ENCODE data around the gene PNO1. TPM values are rescaled to one million over a fixed set of nuclear protein-coding genes. Genes with fewer than 3 reads are reported as not detected.
"Not testable (repeated sequence)": the region's sequence is repeated elsewhere in the genome, so short reads cannot be mapped to it uniquely, and the experiment has no call there.

The PNO1 gene
- total and polyA plus RNA-seq, 10 of the 15 experiments (the other 5 are each of a cell fraction or from before 2014, with no cell fraction given), result 9.7 to 60.2 (median 30.3) TPM

DNA sequence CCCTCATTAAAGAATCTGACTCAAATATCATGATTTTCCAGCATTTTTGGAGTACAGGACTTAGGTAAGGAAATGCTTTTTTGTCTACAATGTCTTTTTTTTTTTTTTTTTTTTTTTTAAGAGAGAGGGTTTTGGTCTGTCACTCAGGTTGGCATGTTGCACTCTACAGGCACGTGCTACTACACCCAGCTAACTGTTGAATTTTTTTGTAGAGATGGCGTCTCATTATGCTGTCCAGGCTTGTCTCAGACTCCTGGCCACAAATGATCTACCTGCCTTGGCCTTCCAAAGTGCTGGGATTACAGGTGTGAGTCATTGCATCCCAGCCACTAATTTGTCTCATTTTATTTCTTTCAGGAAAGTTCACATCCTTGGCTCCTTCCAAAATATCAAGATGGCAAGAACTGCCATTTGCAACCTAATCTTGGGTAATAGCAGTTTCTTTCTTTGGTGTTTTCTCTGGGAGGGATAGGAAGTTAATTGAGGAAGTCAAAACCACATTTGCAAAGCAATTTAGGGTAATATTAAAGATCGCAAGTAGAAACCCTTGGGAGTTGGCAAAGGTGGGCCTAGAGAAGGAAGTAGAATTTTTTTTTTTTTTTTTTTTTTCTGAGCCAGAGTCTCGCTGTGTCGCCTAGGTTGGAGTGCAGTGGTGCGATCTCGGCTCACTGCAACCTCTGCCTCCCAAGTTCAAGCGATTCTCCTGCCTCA is 15.5 kb downstream of the PNO1 start:
- H3K36me3 ChIP-seq (ENCODE audit: control insufficient read depth in 2 of 2, insufficient read depth in 2 of 2, low read length in 1 of 2), result peaks cover 3 to 24% of the 10 kb centered on the region in 2 experiments
- ChIA-PET POLR2A (interaction anchor here (0.6 kb wide), 1 partner anchor 71 kb away, joined by 3 read pairs; no protein-coding TSS in a partner anchor), RAD21 (ENCODE audit: unreplicated experiment) (no interaction called here), SMC1A (ENCODE audit: uncharacterized antibody, unreplicated experiment) (no interaction called here), CTCF (interaction anchor here (1.9 kb wide), 1 partner anchor 12 kb away, joined by 6 read pairs; no protein-coding TSS in a partner anchor)
- 0 out of 3 replicates have a peak, but pooled peaks have one; percentile 21 for ATAC-seq
- H3K4me1 ChIP-seq (ENCODE audit: control insufficient read depth, insufficient read depth, low read length), result no peaks in the 10 kb centered on the region
- TF ChIP-seq PKNOX1 (IDR thresholded peaks at IDR 0.05) (peak; percentile 38; the same call in 1 of the 2 replicates), RB1 (IDR thresholded peaks at IDR 0.05; ENCODE audit: borderline replicate concordance) (no peak), NKRF (conservative IDR thresholded peaks at IDR 0.05) (no peak), NFXL1 (IDR thresholded peaks at IDR 0.05; ENCODE audit: borderline replicate concordance) (no peak)
- H3K9me3 ChIP-seq (replicated peaks; ENCODE audit: control insufficient read depth, insufficient read depth, low read length), result no peaks in the 10 kb centered on the region
- H2AFZ ChIP-seq (ENCODE audit: control insufficient read depth, low read depth, low read length), result no peak overlapping the region
- BruUV-seq (replicated peaks), result no TSS peak
- intact Hi-C loops (cut with micrococcal nuclease; ENCODE audit: unreplicated experiment) (no loop called here), in situ Hi-C loops (cut with MboI) (no loop called here)
- H3K9ac ChIP-seq (ENCODE audit: control insufficient read depth, insufficient read depth, low read length), result no peak overlapping the region
- FAIRE-seq, result no peak
- H3K4me3 ChIP-seq, result no peak overlapping the region
- H3K27ac ChIP-seq (ENCODE audit: control insufficient read depth, insufficient read depth), result no peak overlapping the region
- no peaks in the 10 kb centered on the region; the same call in 1 of the 2 replicates for H3K79me2 ChIP-seq (ENCODE audit: control insufficient read depth, insufficient read depth, low read length)
- DNase-seq (ENCODE audit: low read depth, low spot score), result no peak
- no peaks in the 10 kb centered on the region for H3K27me3 ChIP-seq (replicated peaks in 1 of 2; ENCODE audit: control insufficient read depth in 2 of 2, insufficient read depth in 2 of 2, low read length in 1 of 2)
- no peaks in the 10 kb centered on the region for H4K20me1 ChIP-seq (ENCODE audit: control insufficient read depth, insufficient read depth)
- WGBS (ENCODE audit: insufficient coverage, insufficient replicate concordance, low lambda C conversion rate, missing lambda C conversion rate), result 59% methylated on average over 7 of the region's 8 CpGs
- H3K4me2 ChIP-seq (ENCODE audit: control insufficient read depth, insufficient read depth), result no peak overlapping the region

DNA sequence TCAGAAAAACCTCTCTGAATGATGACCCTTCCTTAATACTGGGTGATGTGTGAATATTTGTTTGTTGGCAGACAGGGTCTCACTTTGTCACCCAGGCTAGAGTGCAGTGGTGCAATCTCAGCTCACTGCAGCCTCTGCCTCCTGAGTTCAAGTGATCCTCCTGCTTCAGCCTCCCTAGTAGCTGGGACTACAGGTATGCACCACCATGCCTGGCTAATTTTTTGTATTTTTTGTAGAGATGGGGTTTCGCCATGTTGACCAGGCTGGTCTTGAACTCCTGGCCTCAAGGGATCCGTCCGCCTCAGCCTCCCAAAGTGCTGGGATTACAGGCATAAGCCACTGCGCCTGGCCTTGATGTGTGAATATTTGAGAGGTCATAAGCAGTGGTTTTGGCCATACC is 17.5 kb downstream of the PNO1 start:
- H3K4me1 ChIP-seq (ENCODE audit: control insufficient read depth, insufficient read depth, low read length); FAIRE-seq; H2AFZ ChIP-seq (ENCODE audit: control insufficient read depth, low read depth, low read length); H4K20me1 ChIP-seq (ENCODE audit: control insufficient read depth, insufficient read depth); H3K79me2 ChIP-seq (ENCODE audit: control insufficient read depth, insufficient read depth, low read length); DNase-seq (ENCODE audit: low read depth, low spot score); H3K9me3 ChIP-seq (replicated peaks; ENCODE audit: control insufficient read depth, insufficient read depth, low read length); POLR2A ChIA-PET; H3K9ac ChIP-seq (ENCODE audit: control insufficient read depth, insufficient read depth, low read length); in situ Hi-C loops (cut with MboI); H3K4me2 ChIP-seq (ENCODE audit: control insufficient read depth, insufficient read depth); H3K27me3 ChIP-seq (replicated peaks in 1 of 2; ENCODE audit: control insufficient read depth in 2 of 2, insufficient read depth in 2 of 2, low read length in 1 of 2); ATAC-seq; H3K4me3 ChIP-seq; intact Hi-C loops (cut with micrococcal nuclease; ENCODE audit: unreplicated experiment); H3K27ac ChIP-seq (ENCODE audit: control insufficient read depth, insufficient read depth); BruUV-seq (replicated peaks): not testable (repeated sequence)
- RAD21 ChIA-PET (ENCODE audit: unreplicated experiment), result interaction anchor here (0.7 to 1.6 kb wide), 3 partner anchors 8 to 21 kb away, joined by 3 read pairs; no protein-coding TSS in a partner anchor
- 99% methylated on average over 4 of the region's 4 CpGs for WGBS (ENCODE audit: insufficient coverage, insufficient replicate concordance, low lambda C conversion rate, missing lambda C conversion rate)
- SMC1A ChIA-PET (ENCODE audit: uncharacterized antibody, unreplicated experiment), result interaction anchor here (0.8 to 1.2 kb wide), 4 partner anchors 11 to 119 kb away, joined by 3 to 4 read pairs (median 3); partner anchors contain the start of gene PNO1
- CTCF ChIA-PET, result interaction anchor here (0.8 to 2.3 kb wide), 6 partner anchors 10 to 69 kb away, joined by 3 to 29 read pairs (median 8); no protein-coding TSS in a partner anchor
- H3K36me3 ChIP-seq (ENCODE audit: control insufficient read depth in 2 of 2, insufficient read depth in 2 of 2, low read length in 1 of 2), result peaks cover 3 to 24% of the 10 kb centered on the region in 2 experiments

All from GM12878 (cell line).